A549 treated with dexamethasone at 1 μM for 4 hours (cell line): ENCODE data around the gene ST3GAL4. TPM values are rescaled to one million over a fixed set of nuclear protein-coding genes. Genes with fewer than 3 reads are reported as not detected.

Experiments used
- total RNA-seq: library from RNA; stranded (reverse); fragments of 200-300 nt; extraction: Qiagen RNA extraction; gene quantifications from 5 replicates; pipeline ENCODE4 v1.2.3, GENCODE V29; 2022

ST3GAL4 gene, protein sequence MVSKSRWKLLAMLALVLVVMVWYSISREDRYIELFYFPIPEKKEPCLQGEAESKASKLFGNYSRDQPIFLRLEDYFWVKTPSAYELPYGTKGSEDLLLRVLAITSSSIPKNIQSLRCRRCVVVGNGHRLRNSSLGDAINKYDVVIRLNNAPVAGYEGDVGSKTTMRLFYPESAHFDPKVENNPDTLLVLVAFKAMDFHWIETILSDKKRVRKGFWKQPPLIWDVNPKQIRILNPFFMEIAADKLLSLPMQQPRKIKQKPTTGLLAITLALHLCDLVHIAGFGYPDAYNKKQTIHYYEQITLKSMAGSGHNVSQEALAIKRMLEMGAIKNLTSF
- total RNA-seq, result 28.4 to 32.6 TPM (median 30.7 TPM) in 5 replicates

DNA sequence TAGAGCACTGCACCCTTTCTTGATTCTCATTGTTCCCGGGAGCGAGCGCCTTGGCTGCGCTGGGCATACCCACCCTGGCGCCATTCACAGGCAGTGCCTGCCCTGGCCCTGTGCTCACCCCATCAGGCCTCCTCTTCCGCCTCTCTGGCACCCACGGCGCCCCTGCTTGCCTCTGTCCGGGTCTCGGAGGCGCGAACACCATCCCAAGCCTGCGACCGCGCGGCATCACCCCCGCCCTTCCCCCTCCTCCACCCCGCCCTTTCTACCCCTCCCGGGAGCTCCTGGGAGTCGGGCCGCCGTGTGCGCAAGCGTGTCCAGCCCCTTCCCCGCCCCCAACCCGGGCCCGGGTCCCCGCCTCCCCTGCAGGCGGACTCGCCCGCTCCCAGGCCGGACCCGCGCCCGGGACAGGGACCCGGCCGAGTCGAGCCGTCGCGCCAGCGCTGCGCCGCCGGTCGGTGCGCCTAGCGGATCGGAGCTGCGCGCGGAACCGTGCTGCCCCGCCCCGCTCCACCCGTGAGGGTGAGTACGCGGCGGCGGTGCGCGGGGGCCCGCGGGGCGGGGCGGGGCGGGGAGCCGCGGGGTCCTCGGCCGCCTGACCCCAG lies at the start of gene ST3GAL4:
Gene ST3GAL4, plus strand, starts transcription at position 363 of the 602 bp plus-strand sequence. CDS start 50,470 bp downstream, outside the sequence.

Other genes starting within 250 kb of the ST3GAL4 start
- 15.0 to 16.5 TPM (median 15.6 TPM) in 5 replicates for gene RPUSD4, start 144.0 kb upstream of the ST3GAL4 start, total RNA-seq
- 13.4 to 16.9 TPM (median 14.9 TPM) in 5 replicates for gene FAM118B, start 143.9 kb upstream of the ST3GAL4 start, total RNA-seq
- 57.1 to 60.7 TPM (median 59.4 TPM) in 5 replicates for gene SRPRA, start 86.8 kb upstream of the ST3GAL4 start, total RNA-seq
- 18.8 to 23.1 TPM (median 21.6 TPM) in 5 replicates for gene FOXRED1, start 86.5 kb upstream of the ST3GAL4 start, total RNA-seq
- 5.6 to 7.5 TPM (median 6.6 TPM) in 5 replicates for gene TIRAP, start 72.6 kb upstream of the ST3GAL4 start, total RNA-seq
- gene DCPS, start 51.6 kb upstream of the ST3GAL4 start, total RNA-seq, result 18.5 to 20.7 TPM (median 19.2 TPM) in 5 replicates